GM19099 (cell line): ENCODE data around the gene NOS1AP.

Source experiments
- POLR2A ChIP-seq: IDR thresholded peaks from 3 replicates; pipeline ENCODE4 v1.6.1; 2011; ENCODE audit warnings: low read depth; ENCODE audit not compliant: insufficient read length; ENCODE audit errors: extremely low read depth

NOS1AP gene

GRCh38 chr1:162165528-162165927 is 96.0 kb downstream of the NOS1AP start:
- no peak for TF ChIP-seq POLR2A

- TF ChIP-seq POLR2A = no peak
Measured at GRCh38 chr1:162166917-162167615, 97.6 kb downstream of the NOS1AP start.

- no peak for TF ChIP-seq POLR2A
Measured at GRCh38 chr1:162168261-162168660, 98.8 kb downstream of the NOS1AP start.

GRCh38 chr1:162169031-162169790 is 99.7 kb downstream of the NOS1AP start:
- TF ChIP-seq POLR2A = no peak

- TF ChIP-seq POLR2A = no peak
Measured at GRCh38 chr1:162171111-162171510, 101.6 kb downstream of the NOS1AP start.

- TF ChIP-seq POLR2A = no peak
Measured at GRCh38 chr1:162172311-162173102, 103.0 kb downstream of the NOS1AP start.

GRCh38 chr1:162175379-162176081 is 106.0 kb downstream of the NOS1AP start:
- no peak for TF ChIP-seq POLR2A

GRCh38 chr1:162177126-162177525 is 107.6 kb downstream of the NOS1AP start:
- TF ChIP-seq POLR2A = no peak

- TF ChIP-seq POLR2A = no peak
Measured at GRCh38 chr1:162178432-162178831, 108.9 kb downstream of the NOS1AP start.

- TF ChIP-seq POLR2A = no peak
Measured at GRCh38 chr1:162179121-162179520, 109.6 kb downstream of the NOS1AP start.

GRCh38 chr1:162180813-162181212 is 111.3 kb downstream of the NOS1AP start:
- no peak for TF ChIP-seq POLR2A

GRCh38 chr1:162182090-162182489 is 112.6 kb downstream of the NOS1AP start:
- no peak for TF ChIP-seq POLR2A

GRCh38 chr1:162185314-162186025 is 116.0 kb downstream of the NOS1AP start:
- TF ChIP-seq POLR2A = no peak

- TF ChIP-seq POLR2A = no peak
Measured at GRCh38 chr1:162186026-162186374, 116.5 kb downstream of the NOS1AP start.
